Measurements from ENCODE around the gene ISL2.

Gene ISL2

GRCh38 chr15:76380249-76380648 lies 43.7 kb downstream of the ISL2 start:
- DNase-seq: no peak

- DNase-seq: no peak
These were observed 44.8 kb downstream of the ISL2 start for GRCh38 chr15:76381366-76381765.

- no peak for DNase-seq
These were observed 46.6 kb downstream of the ISL2 start for GRCh38 chr15:76382987-76383728.

- no peak for DNase-seq
These were observed 47.8 kb downstream of the ISL2 start for GRCh38 chr15:76384409-76384808.

GRCh38 chr15:76386178-76386577 lies 49.6 kb downstream of the ISL2 start:
- no peak for DNase-seq

GRCh38 chr15:76386926-76387325 lies 50.4 kb downstream of the ISL2 start:
- no peak for DNase-seq

- no peak for DNase-seq
These were observed 54.0 kb downstream of the ISL2 start for GRCh38 chr15:76390571-76390970.

- DNase-seq: no peak
These were observed 54.7 kb downstream of the ISL2 start for GRCh38 chr15:76391309-76391708.

GRCh38 chr15:76391847-76392246 lies 55.3 kb downstream of the ISL2 start:
- DNase-seq: no peak
